AG09319 (cell line): ENCODE data around the gene MTF1.
"Not testable (repeated sequence)": the region's sequence is repeated elsewhere in the genome, so short reads cannot be mapped to it uniquely, and the experiment has no call there.

Experiments
- DNase-seq: peaks from one replicate; pipeline ENCODE4 v3.0.0-alpha.2; 2010; ENCODE audit warnings: low read depth; ENCODE audit errors: extremely low read depth
- CTCF ChIP-seq: IDR thresholded peaks from 2 replicates; pipeline ENCODE4 v1.5.1; 2011; ENCODE audit warnings: low read depth, mild to moderate bottlenecking, inconsistent platforms, low read length, moderate library complexity

MTF1 gene

GRCh38 chr1:37778654-37779053 lies 80.7 kb downstream of the MTF1 start:
- DNase-seq, result no peak
- TF ChIP-seq CTCF, result no peak

- DNase-seq, result no peak
- TF ChIP-seq CTCF, result no peak
These were observed 82.4 kb downstream of the MTF1 start for GRCh38 chr1:37776946-37777516.

DNA sequence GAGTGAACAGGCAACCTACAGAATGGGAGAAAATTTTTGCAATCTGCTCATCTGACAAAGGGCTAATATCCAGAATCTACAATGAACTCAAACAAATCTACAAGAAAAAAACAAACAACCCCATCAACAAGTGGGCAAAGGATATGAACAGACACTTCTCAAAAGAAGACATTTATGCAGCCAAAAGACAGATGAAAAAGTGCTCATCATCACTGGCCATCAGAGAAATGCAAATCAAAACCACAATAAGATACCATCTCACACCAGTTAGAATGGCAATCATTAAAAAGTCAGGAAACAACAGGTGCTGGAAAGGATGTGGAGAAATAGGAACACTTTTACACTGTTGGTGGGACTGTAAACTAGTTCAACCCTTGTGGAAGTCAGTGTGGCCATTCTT lies 88.0 kb downstream of the MTF1 start:
- DNase-seq, result not testable (repeated sequence)

- DNase-seq, result no peak
These were observed 91.9 kb downstream of the MTF1 start for GRCh38 chr1:37767488-37767887.

GRCh38 chr1:37765916-37766664 lies 93.3 kb downstream of the MTF1 start:
- no peak for DNase-seq
- TF ChIP-seq CTCF, result no peak

More at GRCh38 chr1:37767488-37767887, 91.9 kb downstream of the MTF1 start:
- TF ChIP-seq CTCF, result no peak

DNA sequence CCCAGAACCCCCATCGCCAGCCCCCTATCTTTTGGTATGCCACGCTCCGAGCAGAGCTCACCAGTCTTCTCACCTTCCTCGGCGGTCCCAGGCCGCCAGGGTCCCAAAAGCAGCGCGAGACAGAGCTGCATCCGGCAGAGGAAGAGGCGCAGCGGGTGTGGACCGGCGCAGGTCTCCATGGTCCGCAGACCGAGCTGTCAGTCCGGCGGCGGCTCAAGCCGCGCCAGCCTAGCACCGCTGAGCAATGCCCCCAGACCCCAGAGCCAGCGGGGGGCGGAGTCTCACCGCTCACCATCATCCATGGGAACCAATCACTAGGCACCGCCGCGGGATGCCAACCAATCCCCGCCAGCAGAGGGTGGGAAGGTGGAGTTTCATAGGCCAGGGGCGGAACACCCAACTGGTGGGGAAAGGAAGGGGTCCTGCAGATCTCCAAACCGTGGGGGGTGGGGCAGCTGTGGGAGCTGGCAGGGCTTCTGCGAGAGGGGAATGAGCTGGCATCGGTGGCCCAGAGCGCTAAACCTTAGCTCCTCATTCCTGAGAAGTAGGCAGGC lies 94.4 kb downstream of the MTF1 start, which contains the start of gene EPHA10:
Gene EPHA10, minus strand, starts transcription at position 233 of the 554 bp plus-strand sequence. Its CDS starts 54 bp downstream, at position 179.
- TF ChIP-seq CTCF, result no peak
- no peak for DNase-seq

- DNase-seq, result no peak
- TF ChIP-seq CTCF, result no peak
These were observed 95.0 kb downstream of the MTF1 start for GRCh38 chr1:37764414-37764825.
